ENCODE measurements around the gene SUMO4. TPM values are rescaled to one million over a fixed set of nuclear protein-coding genes. Genes with fewer than 3 reads are reported as not detected.

Gene SUMO4
- not detected for polyA plus RNA-seq (2013, experiment 1 of 2)
- polyA plus RNA-seq (2013, experiment 2 of 2): 0.40 TPM

DNA sequence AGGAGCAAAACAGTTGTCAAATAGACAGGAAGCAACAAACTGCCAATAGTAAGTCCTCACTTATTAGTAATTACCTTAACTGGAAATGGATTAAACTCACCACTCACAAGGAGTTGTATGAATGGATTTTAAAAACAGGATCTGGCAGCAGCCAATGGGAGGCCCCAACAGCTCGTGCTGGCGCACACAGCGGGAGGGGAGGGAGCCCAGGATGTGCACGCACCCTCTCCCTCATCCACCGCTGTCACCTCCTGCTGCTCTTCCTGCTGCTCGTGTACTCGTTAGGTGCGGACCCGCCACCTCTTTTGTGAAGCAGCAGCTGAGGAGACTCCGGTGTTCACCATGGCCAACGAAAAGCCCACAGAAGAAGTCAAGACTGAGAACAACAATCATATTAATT is at the start of gene SUMO4:
TSS of gene SUMO4 (plus strand) at position 213 of the 400 bp plus-strand sequence. CDS start at position 343, 130 bp downstream.
- Histone ChIP-seq H3K9me3 (ENCODE audit: control insufficient read depth, low read length) (no peaks in the 10 kb centered on the region), H3K36me3 (ENCODE audit: control insufficient read depth, insufficient read depth, low read length) (peaks cover 59% of the 10 kb centered on the region), H3K27ac (ENCODE audit: low read depth, low read length, severe bottlenecking) (no peak within 1 kb of the TSS), H3K4me3 (ENCODE audit: extremely low read depth, insufficient read depth, low read length, poor library complexity, severe bottlenecking) (no peak within 1 kb of the TSS), H3K4me1 (ENCODE audit: control insufficient read depth, insufficient read depth, low read length, poor library complexity, severe bottlenecking) (no peaks in the 10 kb centered on the region)
- 89 to 96% methylated on average over 5 to 10 of the region's 11 CpGs for WGBS, 2 experiments (ENCODE audit: insufficient coverage in 2 of 2)

GRCh38 chr6:149354009-149354408 is 46.1 kb upstream of the SUMO4 start:
- Histone ChIP-seq H3K4me1 (ENCODE audit: control insufficient read depth, insufficient read depth, low read length, poor library complexity, severe bottlenecking) (no peaks in the 10 kb centered on the region), H3K9me3 (ENCODE audit: control insufficient read depth, low read length) (no peaks in the 10 kb centered on the region), H3K36me3 (ENCODE audit: control insufficient read depth, insufficient read depth, low read length) (no peaks in the 10 kb centered on the region), H3K4me3 (ENCODE audit: extremely low read depth, insufficient read depth, low read length, poor library complexity, severe bottlenecking) (no peak overlapping the region), H3K27ac (ENCODE audit: low read depth, low read length, severe bottlenecking) (no peak overlapping the region)
- no CpG with 5 or more reads among the region's 2 CpGs for WGBS, 2 experiments (ENCODE audit: insufficient coverage in 2 of 2)

- 100% methylated on average over 1 to 3 of the region's 6 CpGs for WGBS, 2 experiments (ENCODE audit: insufficient coverage in 2 of 2)
- no peak overlapping the region for H3K4me3 ChIP-seq (ENCODE audit: extremely low read depth, insufficient read depth, low read length, poor library complexity, severe bottlenecking)
- no peaks in the 10 kb centered on the region for H3K4me1 ChIP-seq (ENCODE audit: control insufficient read depth, insufficient read depth, low read length, poor library complexity, severe bottlenecking)
- H3K9me3 ChIP-seq (ENCODE audit: control insufficient read depth, low read length): no peaks in the 10 kb centered on the region
- H3K27ac ChIP-seq (ENCODE audit: low read depth, low read length, severe bottlenecking): no peak overlapping the region
- peaks cover 4% of the 10 kb centered on the region for H3K36me3 ChIP-seq (ENCODE audit: control insufficient read depth, insufficient read depth, low read length)
These were observed 43.8 kb upstream of the SUMO4 start for GRCh38 chr6:149356081-149356750.

- peaks cover 4% of the 10 kb centered on the region for H3K36me3 ChIP-seq (ENCODE audit: control insufficient read depth, insufficient read depth, low read length)
- no peak overlapping the region for H3K4me3 ChIP-seq (ENCODE audit: extremely low read depth, insufficient read depth, low read length, poor library complexity, severe bottlenecking)
- H3K27ac ChIP-seq (ENCODE audit: low read depth, low read length, severe bottlenecking): no peak overlapping the region
- no peaks in the 10 kb centered on the region for H3K4me1 ChIP-seq (ENCODE audit: control insufficient read depth, insufficient read depth, low read length, poor library complexity, severe bottlenecking)
- H3K9me3 ChIP-seq (ENCODE audit: control insufficient read depth, low read length): no peaks in the 10 kb centered on the region
- 92 to 93% methylated on average over 7 to 13 of the region's 17 CpGs for WGBS, 2 experiments (ENCODE audit: insufficient coverage in 2 of 2)
These were observed 42.1 kb upstream of the SUMO4 start for GRCh38 chr6:149357726-149358538.

GRCh38 chr6:149359440-149359839 is 40.6 kb upstream of the SUMO4 start:
- Histone ChIP-seq H3K4me3 (ENCODE audit: extremely low read depth, insufficient read depth, low read length, poor library complexity, severe bottlenecking) (no peak overlapping the region), H3K4me1 (ENCODE audit: control insufficient read depth, insufficient read depth, low read length, poor library complexity, severe bottlenecking) (no peaks in the 10 kb centered on the region), H3K36me3 (ENCODE audit: control insufficient read depth, insufficient read depth, low read length) (peaks cover 4% of the 10 kb centered on the region), H3K27ac (ENCODE audit: low read depth, low read length, severe bottlenecking) (no peak overlapping the region), H3K9me3 (ENCODE audit: control insufficient read depth, low read length) (no peaks in the 10 kb centered on the region)

DNA sequence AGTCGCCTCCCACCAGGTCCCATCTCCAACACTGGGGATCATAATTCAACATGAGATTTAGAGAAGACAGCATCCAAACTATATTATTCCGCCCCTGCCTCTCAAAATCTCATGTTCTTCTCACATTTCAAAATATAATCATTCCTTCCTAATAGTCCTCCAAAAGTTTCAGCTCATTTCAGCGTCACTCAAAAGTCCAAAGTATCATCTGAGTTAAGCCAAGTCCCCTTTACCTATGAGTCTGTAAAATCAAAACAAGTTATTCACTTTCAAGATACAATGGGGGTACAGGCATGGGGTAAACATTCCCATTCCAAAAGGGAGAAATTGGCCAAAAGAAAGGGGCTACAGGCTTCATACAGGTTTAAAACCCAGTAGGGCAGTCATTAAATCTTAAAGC is 39.5 kb upstream of the SUMO4 start:
- H3K27ac ChIP-seq (ENCODE audit: low read depth, low read length, severe bottlenecking): no peak overlapping the region
- H3K4me1 ChIP-seq (ENCODE audit: control insufficient read depth, insufficient read depth, low read length, poor library complexity, severe bottlenecking): no peaks in the 10 kb centered on the region
- 95 to 96% methylated on average over 3 of the region's 3 CpGs for WGBS, 2 experiments (ENCODE audit: insufficient coverage in 2 of 2)
- no peak overlapping the region for H3K4me3 ChIP-seq (ENCODE audit: extremely low read depth, insufficient read depth, low read length, poor library complexity, severe bottlenecking)
- peaks cover 4% of the 10 kb centered on the region for H3K36me3 ChIP-seq (ENCODE audit: control insufficient read depth, insufficient read depth, low read length)
- H3K9me3 ChIP-seq (ENCODE audit: control insufficient read depth, low read length): no peaks in the 10 kb centered on the region

GRCh38 chr6:149362289-149362688 is 37.8 kb upstream of the SUMO4 start:
- H3K9me3 ChIP-seq (ENCODE audit: control insufficient read depth, low read length): no peaks in the 10 kb centered on the region
- H3K4me1 ChIP-seq (ENCODE audit: control insufficient read depth, insufficient read depth, low read length, poor library complexity, severe bottlenecking): no peaks in the 10 kb centered on the region
- 100% methylated on average over 2 to 4 of the region's 5 CpGs for WGBS, 2 experiments (ENCODE audit: insufficient coverage in 2 of 2)
- H3K4me3 ChIP-seq (ENCODE audit: extremely low read depth, insufficient read depth, low read length, poor library complexity, severe bottlenecking): no peak overlapping the region
- H3K27ac ChIP-seq (ENCODE audit: low read depth, low read length, severe bottlenecking): no peak overlapping the region
- peaks cover 4% of the 10 kb centered on the region for H3K36me3 ChIP-seq (ENCODE audit: control insufficient read depth, insufficient read depth, low read length)

DNA sequence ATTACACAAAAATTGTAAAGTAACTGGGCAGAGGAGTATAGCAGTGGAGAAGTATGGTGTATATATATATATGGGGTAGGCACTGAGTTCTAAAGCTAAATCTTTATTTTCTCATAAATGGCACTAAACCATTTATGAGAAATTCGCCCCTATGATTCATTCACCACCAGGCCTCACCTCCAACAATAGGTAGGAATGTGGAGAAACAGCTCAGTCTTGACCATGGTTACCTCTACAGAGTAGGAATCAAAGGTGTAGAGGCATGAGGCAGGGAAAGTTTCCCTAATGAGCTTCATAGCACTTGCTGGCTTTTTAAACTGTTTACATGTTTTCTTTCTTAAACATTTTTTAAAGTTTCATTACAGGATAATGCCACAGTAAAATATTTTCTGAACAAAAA is 36.9 kb upstream of the SUMO4 start:
- WGBS, 2 experiments (ENCODE audit: insufficient coverage in 2 of 2): no CpG with 5 or more reads among the region's 1 CpG
- no peak overlapping the region for H3K27ac ChIP-seq (ENCODE audit: low read depth, low read length, severe bottlenecking)
- no peak overlapping the region for H3K4me3 ChIP-seq (ENCODE audit: extremely low read depth, insufficient read depth, low read length, poor library complexity, severe bottlenecking)
- H3K4me1 ChIP-seq (ENCODE audit: control insufficient read depth, insufficient read depth, low read length, poor library complexity, severe bottlenecking): no peaks in the 10 kb centered on the region
- H3K36me3 ChIP-seq (ENCODE audit: control insufficient read depth, insufficient read depth, low read length): peaks cover 4% of the 10 kb centered on the region
- H3K9me3 ChIP-seq (ENCODE audit: control insufficient read depth, low read length): no peaks in the 10 kb centered on the region

DNA sequence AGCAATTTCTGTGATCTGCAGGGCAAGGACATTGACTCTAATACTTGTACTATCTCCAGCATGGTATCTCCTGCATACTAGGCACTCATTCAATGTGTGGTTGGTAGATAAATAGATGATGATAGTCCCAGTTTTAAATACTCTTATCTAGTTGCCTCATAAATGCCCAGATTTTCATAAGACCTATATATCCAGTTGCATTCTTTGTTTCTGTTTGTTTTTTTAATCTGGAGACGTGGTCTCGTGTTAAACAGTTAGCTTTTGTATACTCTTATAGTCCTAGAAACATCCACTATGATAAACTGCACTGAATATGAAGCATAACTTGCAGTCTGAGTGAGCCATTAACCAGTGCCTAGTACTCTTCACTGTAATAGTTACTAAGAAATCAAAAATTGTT is 35.5 kb upstream of the SUMO4 start:
- no CpG with 5 or more reads among the region's 2 CpGs for WGBS, 2 experiments (ENCODE audit: insufficient coverage in 2 of 2)
- peaks cover 4% of the 10 kb centered on the region for H3K36me3 ChIP-seq (ENCODE audit: control insufficient read depth, insufficient read depth, low read length)
- no peaks in the 10 kb centered on the region for H3K9me3 ChIP-seq (ENCODE audit: control insufficient read depth, low read length)
- H3K4me3 ChIP-seq (ENCODE audit: extremely low read depth, insufficient read depth, low read length, poor library complexity, severe bottlenecking): no peak overlapping the region
- no peaks in the 10 kb centered on the region for H3K4me1 ChIP-seq (ENCODE audit: control insufficient read depth, insufficient read depth, low read length, poor library complexity, severe bottlenecking)
- no peak overlapping the region for H3K27ac ChIP-seq (ENCODE audit: low read depth, low read length, severe bottlenecking)

DNA sequence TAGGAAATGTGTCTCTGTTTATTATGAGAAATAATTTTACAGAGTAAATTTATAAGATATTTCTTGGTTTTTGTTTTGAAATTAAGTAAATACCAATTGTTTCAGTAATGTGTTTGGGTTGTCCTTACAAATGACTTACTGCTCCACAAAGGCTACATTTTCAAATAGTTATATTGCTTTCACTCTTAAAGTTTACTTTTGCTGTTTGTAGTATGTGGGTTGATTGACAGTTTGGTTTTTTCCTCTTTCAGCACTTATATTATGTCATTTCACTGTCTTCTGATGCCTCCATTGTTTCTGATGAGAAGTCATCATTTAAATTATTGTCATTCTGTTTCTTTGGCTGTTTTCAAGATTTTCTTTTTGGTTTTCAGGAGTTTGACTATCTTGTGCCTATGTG is 34.9 kb upstream of the SUMO4 start:
- Histone ChIP-seq H3K9me3 (ENCODE audit: control insufficient read depth, low read length) (no peaks in the 10 kb centered on the region), H3K4me3 (ENCODE audit: extremely low read depth, insufficient read depth, low read length, poor library complexity, severe bottlenecking) (no peak overlapping the region), H3K27ac (ENCODE audit: low read depth, low read length, severe bottlenecking) (no peak overlapping the region), H3K36me3 (ENCODE audit: control insufficient read depth, insufficient read depth, low read length) (peaks cover 7% of the 10 kb centered on the region), H3K4me1 (ENCODE audit: control insufficient read depth, insufficient read depth, low read length, poor library complexity, severe bottlenecking) (no peaks in the 10 kb centered on the region)

All from mesodermal cell (in vitro differentiated cells).